GM12878 (cell line): Measurements from ENCODE around the gene DDTL.

Experiments used
- EP300 ChIP-seq, 2 experiments: fragments of 150-350 bp in 1 of 2; IDR thresholded peaks; 2 replicates each; pipeline ENCODE4 v1.6.1; 2011 to 2012; ENCODE audit warnings: low read depth in 2 of 2, low read length in 2 of 2, borderline replicate concordance in 1 of 2, improper control_type of control experiment in 1 of 2, inconsistent platforms in 1 of 2; ENCODE audit not compliant: control insufficient read depth in 1 of 2
- FOXK2 ChIP-seq: fragments of 450-650 bp; IDR thresholded peaks from 2 replicates; pipeline ENCODE4 v1.6.1; 2017; ENCODE audit warnings: mild to moderate bottlenecking, moderate library complexity
- POLR2AphosphoS5 ChIP-seq: IDR thresholded peaks from 2 replicates; pipeline ENCODE4 v1.6.1; 2011; ENCODE audit warnings: mild to moderate bottlenecking, low read length, inconsistent platforms
- POU2F2 ChIP-seq: IDR thresholded peaks from 3 replicates; pipeline ENCODE4 v1.6.1; 2011; ENCODE audit warnings: low read depth, mild to moderate bottlenecking, low read length, borderline replicate concordance
- ZNF687 ChIP-seq: fragments of 450-650 bp; IDR thresholded peaks from 2 replicates; pipeline ENCODE4 v1.6.1; 2017; ENCODE audit warnings: mild to moderate bottlenecking, moderate library complexity

GRCh38 chr22:23938328-23939016 lies 28.2 kb upstream of the DDTL start:
- TF ChIP-seq POLR2AphosphoS5 (no peak), EP300 (IDR thresholded peaks at IDR 0.05; ENCODE audit: borderline replicate concordance in 1 of 2, control insufficient read depth in 1 of 2, low read depth in 2 of 2, low read length in 2 of 2) (no peak), FOXK2 (no peak), ZNF687 (no peak), POU2F2 (no peak)
